HEK293 (cell line): ENCODE measurements around the gene CCDC136.

Experiments
- SCRT1 ChIP-seq: fragments of 450-650 bp; formaldehyde crosslinking; IDR thresholded peaks from 2 replicates; pipeline ENCODE4 v1.5.1; 2016; ENCODE audit warnings: missing biosample characterization, missing genetic modification characterization, borderline replicate concordance
- SP2 ChIP-seq: fragments of 450-650 bp; formaldehyde crosslinking; IDR thresholded peaks from 2 replicates; pipeline ENCODE4 v1.5.1; 2016; ENCODE audit warnings: missing biosample characterization, missing genetic modification characterization
- SP7 ChIP-seq: fragments of 450-650 bp; formaldehyde crosslinking; IDR thresholded peaks from 2 replicates; pipeline ENCODE4 v1.5.1; 2016; ENCODE audit warnings: missing biosample characterization, missing genetic modification characterization
- ZBTB20 ChIP-seq: fragments of 450-650 bp; formaldehyde crosslinking; IDR thresholded peaks from 2 replicates; pipeline ENCODE4 v1.5.1; 2016; ENCODE audit warnings: missing biosample characterization, missing genetic modification characterization
- ZNF174 ChIP-seq: fragments of 450-650 bp; formaldehyde crosslinking; IDR thresholded peaks from 2 replicates; pipeline ENCODE4 v1.5.0; 2017; ENCODE audit warnings: missing biosample characterization, mild to moderate bottlenecking, missing genetic modification characterization
- ZNF214 ChIP-seq: fragments of 450-650 bp; formaldehyde crosslinking; IDR thresholded peaks from 2 replicates; pipeline ENCODE4 v1.5.1; 2017; ENCODE audit warnings: missing biosample characterization, mild to moderate bottlenecking, missing genetic modification characterization, borderline replicate concordance
- ZNF24 ChIP-seq: fragments of 450-650 bp; formaldehyde crosslinking; IDR thresholded peaks from 2 replicates; pipeline ENCODE4 v1.5.1; 2016; ENCODE audit warnings: missing biosample characterization, missing genetic modification characterization
- ZNF274 ChIP-seq, 2 experiments: fragments of 200-500 bp in 1 of 2; fragments of 450-650 bp in 1 of 2; sonication (Bioruptor generic) in 1 of 2; formaldehyde crosslinking in 1 of 2; IDR thresholded peaks; 2 replicates each; pipeline versions ENCODE4 v1.5.1 to v1.6.1; 2014 to 2016; ENCODE audit warnings: borderline replicate concordance in 1 of 2, inconsistent platforms in 1 of 2, low read length in 1 of 2, missing biosample characterization in 1 of 2, missing genetic modification characterization in 1 of 2
- ZNF423 ChIP-seq: fragments of 450-650 bp; formaldehyde crosslinking; IDR thresholded peaks from 2 replicates; pipeline ENCODE4 v1.5.1; 2016; ENCODE audit warnings: missing biosample characterization, missing genetic modification characterization
- ZNF48 ChIP-seq: fragments of 450-650 bp; formaldehyde crosslinking; IDR thresholded peaks from 2 replicates; pipeline ENCODE4 v1.5.1; 2016; ENCODE audit warnings: missing biosample characterization, missing genetic modification characterization
- TF ChIP-seq, protein P1 (sequence below): fragments of 450-650 bp; formaldehyde crosslinking; optimal IDR thresholded peaks from 2 replicates; pipeline ENCODE3; 2016; ENCODE audit warnings: missing biosample characterization, mild to moderate bottlenecking, missing genetic modification characterization
- TF ChIP-seq, protein P2 (sequence below): fragments of 450-650 bp; formaldehyde crosslinking; IDR thresholded peaks from 2 replicates; pipeline ENCODE4 v1.5.1; 2016; ENCODE audit warnings: missing biosample characterization, missing genetic modification characterization
- TF ChIP-seq, protein P3 (sequence below): fragments of 450-650 bp; formaldehyde crosslinking; IDR thresholded peaks from 2 replicates; pipeline ENCODE4 v1.5.1; 2016; ENCODE audit warnings: missing biosample characterization, missing genetic modification characterization
- TF ChIP-seq, protein P4 (sequence below): fragments of 450-650 bp; formaldehyde crosslinking; IDR thresholded peaks from 2 replicates; pipeline ENCODE4 v1.5.1; 2016; ENCODE audit warnings: missing biosample characterization, missing genetic modification characterization

DNA sequence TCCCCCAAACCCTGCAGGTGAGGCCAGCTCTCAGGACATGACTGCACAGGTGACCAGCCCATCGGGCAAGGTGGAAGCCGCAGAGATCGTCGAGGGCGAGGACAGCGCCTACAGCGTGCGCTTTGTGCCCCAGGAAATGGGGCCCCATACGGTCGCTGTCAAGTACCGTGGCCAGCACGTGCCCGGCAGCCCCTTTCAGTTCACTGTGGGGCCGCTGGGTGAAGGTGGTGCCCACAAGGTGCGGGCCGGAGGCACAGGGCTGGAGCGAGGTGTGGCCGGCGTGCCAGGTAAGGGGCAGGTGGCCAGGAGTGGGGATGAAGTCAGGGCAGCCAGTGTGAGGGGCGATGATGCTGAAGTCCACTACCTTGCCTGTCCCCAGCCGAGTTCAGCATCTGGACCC is 62.6 kb downstream of the CCDC136 start:
- TF ChIP-seq, protein P1, sequence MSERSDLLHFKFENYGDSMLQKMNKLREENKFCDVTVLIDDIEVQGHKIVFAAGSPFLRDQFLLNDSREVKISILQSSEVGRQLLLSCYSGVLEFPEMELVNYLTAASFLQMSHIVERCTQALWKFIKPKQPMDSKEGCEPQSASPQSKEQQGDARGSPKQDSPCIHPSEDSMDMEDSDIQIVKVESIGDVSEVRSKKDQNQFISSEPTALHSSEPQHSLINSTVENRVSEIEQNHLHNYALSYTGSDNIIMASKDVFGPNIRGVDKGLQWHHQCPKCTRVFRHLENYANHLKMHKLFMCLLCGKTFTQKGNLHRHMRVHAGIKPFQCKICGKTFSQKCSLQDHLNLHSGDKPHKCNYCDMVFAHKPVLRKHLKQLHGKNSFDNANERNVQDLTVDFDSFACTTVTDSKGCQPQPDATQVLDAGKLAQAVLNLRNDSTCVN (tag by site-specific recombination), result no peak
- TF ChIP-seq ZBTB20 (tag by site-specific recombination) (no peak), ZNF214 (tag by site-specific recombination) (no peak), SCRT1 (tag by site-specific recombination) (no peak), ZNF24 (tag by site-specific recombination) (no peak), SP7 (tag by site-specific recombination) (no peak), ZNF48 (no peak), ZNF274 (IDR thresholded peaks at IDR 0.05; ENCODE audit: low read length) (no peak), ZNF274 (tag by site-specific recombination; IDR thresholded peaks at IDR 0.05; ENCODE audit: borderline replicate concordance) (no peak), ZNF174 (tag by site-specific recombination) (no peak), ZNF423 (no peak), SP2 (tag by site-specific recombination) (no peak)
- TF ChIP-seq, protein P2, sequence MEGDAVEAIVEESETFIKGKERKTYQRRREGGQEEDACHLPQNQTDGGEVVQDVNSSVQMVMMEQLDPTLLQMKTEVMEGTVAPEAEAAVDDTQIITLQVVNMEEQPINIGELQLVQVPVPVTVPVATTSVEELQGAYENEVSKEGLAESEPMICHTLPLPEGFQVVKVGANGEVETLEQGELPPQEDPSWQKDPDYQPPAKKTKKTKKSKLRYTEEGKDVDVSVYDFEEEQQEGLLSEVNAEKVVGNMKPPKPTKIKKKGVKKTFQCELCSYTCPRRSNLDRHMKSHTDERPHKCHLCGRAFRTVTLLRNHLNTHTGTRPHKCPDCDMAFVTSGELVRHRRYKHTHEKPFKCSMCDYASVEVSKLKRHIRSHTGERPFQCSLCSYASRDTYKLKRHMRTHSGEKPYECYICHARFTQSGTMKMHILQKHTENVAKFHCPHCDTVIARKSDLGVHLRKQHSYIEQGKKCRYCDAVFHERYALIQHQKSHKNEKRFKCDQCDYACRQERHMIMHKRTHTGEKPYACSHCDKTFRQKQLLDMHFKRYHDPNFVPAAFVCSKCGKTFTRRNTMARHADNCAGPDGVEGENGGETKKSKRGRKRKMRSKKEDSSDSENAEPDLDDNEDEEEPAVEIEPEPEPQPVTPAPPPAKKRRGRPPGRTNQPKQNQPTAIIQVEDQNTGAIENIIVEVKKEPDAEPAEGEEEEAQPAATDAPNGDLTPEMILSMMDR (tag by site-specific recombination), result no peak
- TF ChIP-seq, protein P3, sequence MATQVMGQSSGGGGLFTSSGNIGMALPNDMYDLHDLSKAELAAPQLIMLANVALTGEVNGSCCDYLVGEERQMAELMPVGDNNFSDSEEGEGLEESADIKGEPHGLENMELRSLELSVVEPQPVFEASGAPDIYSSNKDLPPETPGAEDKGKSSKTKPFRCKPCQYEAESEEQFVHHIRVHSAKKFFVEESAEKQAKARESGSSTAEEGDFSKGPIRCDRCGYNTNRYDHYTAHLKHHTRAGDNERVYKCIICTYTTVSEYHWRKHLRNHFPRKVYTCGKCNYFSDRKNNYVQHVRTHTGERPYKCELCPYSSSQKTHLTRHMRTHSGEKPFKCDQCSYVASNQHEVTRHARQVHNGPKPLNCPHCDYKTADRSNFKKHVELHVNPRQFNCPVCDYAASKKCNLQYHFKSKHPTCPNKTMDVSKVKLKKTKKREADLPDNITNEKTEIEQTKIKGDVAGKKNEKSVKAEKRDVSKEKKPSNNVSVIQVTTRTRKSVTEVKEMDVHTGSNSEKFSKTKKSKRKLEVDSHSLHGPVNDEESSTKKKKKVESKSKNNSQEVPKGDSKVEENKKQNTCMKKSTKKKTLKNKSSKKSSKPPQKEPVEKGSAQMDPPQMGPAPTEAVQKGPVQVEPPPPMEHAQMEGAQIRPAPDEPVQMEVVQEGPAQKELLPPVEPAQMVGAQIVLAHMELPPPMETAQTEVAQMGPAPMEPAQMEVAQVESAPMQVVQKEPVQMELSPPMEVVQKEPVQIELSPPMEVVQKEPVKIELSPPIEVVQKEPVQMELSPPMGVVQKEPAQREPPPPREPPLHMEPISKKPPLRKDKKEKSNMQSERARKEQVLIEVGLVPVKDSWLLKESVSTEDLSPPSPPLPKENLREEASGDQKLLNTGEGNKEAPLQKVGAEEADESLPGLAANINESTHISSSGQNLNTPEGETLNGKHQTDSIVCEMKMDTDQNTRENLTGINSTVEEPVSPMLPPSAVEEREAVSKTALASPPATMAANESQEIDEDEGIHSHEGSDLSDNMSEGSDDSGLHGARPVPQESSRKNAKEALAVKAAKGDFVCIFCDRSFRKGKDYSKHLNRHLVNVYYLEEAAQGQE (tag by site-specific recombination), result no peak
- TF ChIP-seq, protein P4, sequence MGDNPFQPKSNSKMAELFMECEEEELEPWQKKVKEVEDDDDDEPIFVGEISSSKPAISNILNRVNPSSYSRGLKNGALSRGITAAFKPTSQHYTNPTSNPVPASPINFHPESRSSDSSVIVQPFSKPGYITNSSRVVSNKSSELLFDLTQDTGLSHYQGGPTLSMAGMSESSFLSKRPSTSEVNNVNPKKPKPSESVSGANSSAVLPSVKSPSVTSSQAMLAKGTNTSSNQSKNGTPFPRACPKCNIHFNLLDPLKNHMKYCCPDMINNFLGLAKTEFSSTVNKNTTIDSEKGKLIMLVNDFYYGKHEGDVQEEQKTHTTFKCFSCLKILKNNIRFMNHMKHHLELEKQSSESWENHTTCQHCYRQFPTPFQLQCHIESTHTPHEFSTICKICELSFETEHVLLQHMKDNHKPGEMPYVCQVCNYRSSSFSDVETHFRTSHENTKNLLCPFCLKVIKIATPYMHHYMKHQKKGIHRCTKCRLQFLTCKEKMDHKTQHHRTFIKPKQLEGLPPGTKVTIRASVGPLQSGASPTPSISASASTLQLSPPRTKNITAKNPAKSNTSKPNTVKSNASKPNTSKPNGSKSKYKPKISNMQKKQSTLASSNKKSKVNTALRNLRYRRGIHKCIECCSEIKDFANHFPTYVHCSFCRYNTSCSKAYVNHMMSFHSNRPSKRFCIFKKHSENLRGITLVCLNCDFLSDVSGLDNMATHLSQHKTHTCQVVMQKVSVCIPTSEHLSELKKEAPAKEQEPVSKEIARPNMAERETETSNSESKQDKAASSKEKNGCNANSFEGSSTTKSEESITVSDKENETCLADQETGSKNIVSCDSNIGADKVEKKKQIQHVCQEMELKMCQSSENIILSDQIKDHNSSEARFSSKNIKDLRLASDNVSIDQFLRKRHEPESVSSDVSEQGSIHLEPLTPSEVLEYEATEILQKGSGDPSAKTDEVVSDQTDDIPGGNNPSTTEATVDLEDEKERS (tag by site-specific recombination), result no peak
